ENCODE data around the gene NTRK2. TPM values are rescaled to one million over a fixed set of nuclear protein-coding genes. Genes with fewer than 3 reads are reported as not detected.

Gene NTRK2
- total and polyA plus RNA-seq, 10 of the 15 experiments (the other 5 are each of a cell fraction or from before 2014, with no cell fraction given): 0.42 to 4.6 (median 0.65) TPM

DNA sequence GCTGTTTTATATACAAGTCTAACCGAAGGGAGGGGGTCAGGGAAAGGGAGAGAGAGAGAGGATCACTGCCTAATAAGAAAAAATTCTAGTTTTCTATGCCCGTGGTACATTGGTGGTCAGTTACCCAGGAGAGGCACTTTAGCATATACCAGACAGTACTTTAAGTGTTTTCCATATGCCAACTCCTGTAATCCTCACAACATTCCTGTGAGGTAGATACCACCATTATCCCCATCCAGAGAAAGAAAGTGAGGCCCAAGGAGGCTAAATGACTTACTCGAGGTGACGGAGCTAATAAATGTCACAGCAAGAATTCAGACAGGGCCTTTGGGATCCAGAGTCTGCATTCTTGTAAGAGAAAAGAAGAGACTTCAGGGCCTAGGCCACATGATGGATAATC is 161.8 kb downstream of the NTRK2 start:
- ChIA-PET POLR2A (no interaction called here), SMC1A (ENCODE audit: uncharacterized antibody, unreplicated experiment) (no interaction called here), CTCF (no interaction called here), RAD21 (ENCODE audit: unreplicated experiment) (no interaction called here)
- Histone ChIP-seq H3K36me3 (ENCODE audit: control insufficient read depth in 2 of 2, insufficient read depth in 2 of 2, low read length in 1 of 2) (no peaks in the 10 kb centered on the region), H4K20me1 (ENCODE audit: control insufficient read depth, insufficient read depth) (no peaks in the 10 kb centered on the region), H3K27me3 (replicated peaks in 1 of 2; ENCODE audit: control insufficient read depth in 2 of 2, insufficient read depth in 2 of 2, low read length in 1 of 2) (no peaks in the 10 kb centered on the region), H3K4me3 (no peak overlapping the region), H3K9ac (ENCODE audit: control insufficient read depth, insufficient read depth, low read length) (no peak overlapping the region), H3K79me2 (ENCODE audit: control insufficient read depth, insufficient read depth, low read length) (no peaks in the 10 kb centered on the region), H2AFZ (ENCODE audit: control insufficient read depth, low read depth, low read length) (no peak overlapping the region), H3K27ac (ENCODE audit: control insufficient read depth, insufficient read depth) (no peak overlapping the region), H3K4me2 (ENCODE audit: control insufficient read depth, insufficient read depth) (no peak overlapping the region), H3K9me3 (replicated peaks; ENCODE audit: control insufficient read depth, insufficient read depth, low read length) (no peaks in the 10 kb centered on the region), H3K4me1 (ENCODE audit: control insufficient read depth, insufficient read depth, low read length) (no peaks in the 10 kb centered on the region)
- no peak for TF ChIP-seq CHD4 (IDR thresholded peaks at IDR 0.05)
- TF ChIP-seq, protein P1, sequence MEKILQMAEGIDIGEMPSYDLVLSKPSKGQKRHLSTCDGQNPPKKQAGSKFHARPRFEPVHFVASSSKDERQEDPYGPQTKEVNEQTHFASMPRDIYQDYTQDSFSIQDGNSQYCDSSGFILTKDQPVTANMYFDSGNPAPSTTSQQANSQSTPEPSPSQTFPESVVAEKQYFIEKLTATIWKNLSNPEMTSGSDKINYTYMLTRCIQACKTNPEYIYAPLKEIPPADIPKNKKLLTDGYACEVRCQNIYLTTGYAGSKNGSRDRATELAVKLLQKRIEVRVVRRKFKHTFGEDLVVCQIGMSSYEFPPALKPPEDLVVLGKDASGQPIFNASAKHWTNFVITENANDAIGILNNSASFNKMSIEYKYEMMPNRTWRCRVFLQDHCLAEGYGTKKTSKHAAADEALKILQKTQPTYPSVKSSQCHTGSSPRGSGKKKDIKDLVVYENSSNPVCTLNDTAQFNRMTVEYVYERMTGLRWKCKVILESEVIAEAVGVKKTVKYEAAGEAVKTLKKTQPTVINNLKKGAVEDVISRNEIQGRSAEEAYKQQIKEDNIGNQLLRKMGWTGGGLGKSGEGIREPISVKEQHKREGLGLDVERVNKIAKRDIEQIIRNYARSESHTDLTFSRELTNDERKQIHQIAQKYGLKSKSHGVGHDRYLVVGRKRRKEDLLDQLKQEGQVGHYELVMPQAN (conservative IDR thresholded peaks at IDR 0.05): no peak
- no peak for TF ChIP-seq ZNF274 (IDR thresholded peaks at IDR 0.05; ENCODE audit: insufficient read depth, insufficient read length)
- TF ChIP-seq BRCA1 (IDR thresholded peaks at IDR 0.05; ENCODE audit: low read depth, low read length): no peak
- TF ChIP-seq DPF2 (IDR thresholded peaks at IDR 0.05): no peak
- no peak for TF ChIP-seq ZNF207 (IDR thresholded peaks at IDR 0.05; ENCODE audit: borderline replicate concordance)
- no peak for TF ChIP-seq RAD51 (IDR thresholded peaks at IDR 0.05)
- DNase-seq (ENCODE audit: low read depth, low spot score): no peak
- FAIRE-seq: no peak
- WGBS (ENCODE audit: insufficient coverage, insufficient replicate concordance, low lambda C conversion rate, missing lambda C conversion rate): 22% methylated on average over 4 of the region's 4 CpGs
- no TSS peak for BruUV-seq (replicated peaks)
- ATAC-seq: no peak
- in situ Hi-C loops (cut with MboI): no loop called here
- intact Hi-C loops (cut with micrococcal nuclease; ENCODE audit: unreplicated experiment): no loop called here

DNA sequence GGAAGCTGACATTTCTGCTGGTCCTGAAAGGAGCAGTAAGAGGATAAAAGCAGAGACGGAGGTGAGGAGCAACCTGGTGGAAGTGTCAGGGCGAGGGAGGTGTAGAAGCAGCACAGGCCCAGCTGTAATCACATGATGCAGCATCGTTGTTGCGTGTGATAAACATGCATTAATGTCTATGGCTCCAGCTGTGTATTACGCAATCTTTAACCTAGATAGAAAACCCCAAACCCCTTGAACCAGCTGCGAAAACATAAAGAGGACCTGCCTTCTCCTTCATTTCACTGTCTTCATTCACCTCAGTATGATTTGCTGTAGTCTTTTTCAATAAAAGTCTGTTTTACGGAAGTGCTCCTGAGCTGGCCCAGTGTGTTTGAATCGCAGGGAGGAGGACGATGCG is 162.9 kb downstream of the NTRK2 start:
- BruUV-seq (replicated peaks): no TSS peak
- no peak for ATAC-seq
- H3K4me1 ChIP-seq (ENCODE audit: control insufficient read depth, insufficient read depth, low read length): no peaks in the 10 kb centered on the region
- H3K4me3 ChIP-seq: no peak overlapping the region
- intact Hi-C loops (cut with micrococcal nuclease; ENCODE audit: unreplicated experiment): no loop called here
- no peak overlapping the region for H3K27ac ChIP-seq (ENCODE audit: control insufficient read depth, insufficient read depth)
- ChIA-PET POLR2A (no interaction called here), CTCF (interaction anchor here (0.6 to 1.3 kb wide), 3 partner anchors 22 to 52 kb away, joined by 3 to 4 read pairs (median 3); no protein-coding TSS in a partner anchor), RAD21 (ENCODE audit: unreplicated experiment) (no interaction called here), SMC1A (ENCODE audit: uncharacterized antibody, unreplicated experiment) (interaction anchor here (1.1 kb wide), 1 partner anchor 24 kb away, joined by 3 read pairs; no protein-coding TSS in a partner anchor)
- 41% methylated on average over 10 of the region's 10 CpGs for WGBS (ENCODE audit: insufficient coverage, insufficient replicate concordance, low lambda C conversion rate, missing lambda C conversion rate)
- no peaks in the 10 kb centered on the region for H3K27me3 ChIP-seq (replicated peaks in 1 of 2; ENCODE audit: control insufficient read depth in 2 of 2, insufficient read depth in 2 of 2, low read length in 1 of 2)
- no peaks in the 10 kb centered on the region for H3K36me3 ChIP-seq (ENCODE audit: control insufficient read depth in 2 of 2, insufficient read depth in 2 of 2, low read length in 1 of 2)
- no peaks in the 10 kb centered on the region for H4K20me1 ChIP-seq (ENCODE audit: control insufficient read depth, insufficient read depth)
- H3K9me3 ChIP-seq (replicated peaks; ENCODE audit: control insufficient read depth, insufficient read depth, low read length): no peaks in the 10 kb centered on the region
- no peak overlapping the region for H3K4me2 ChIP-seq (ENCODE audit: control insufficient read depth, insufficient read depth)
- H3K79me2 ChIP-seq (ENCODE audit: control insufficient read depth, insufficient read depth, low read length): no peaks in the 10 kb centered on the region
- no peak overlapping the region for H2AFZ ChIP-seq (ENCODE audit: control insufficient read depth, low read depth, low read length)
- FAIRE-seq: no peak
- no peak overlapping the region for H3K9ac ChIP-seq (ENCODE audit: control insufficient read depth, insufficient read depth, low read length)
- in situ Hi-C loops (cut with MboI): no loop called here
- DNase-seq (ENCODE audit: low read depth, low spot score): no peak
- TF ChIP-seq BRCA1 (IDR thresholded peaks at IDR 0.05; ENCODE audit: low read depth, low read length) (no peak), SREBF2 (IDR thresholded peaks at IDR 0.05; ENCODE audit: low read length) (no peak), NFIC (IDR thresholded peaks at IDR 0.05; ENCODE audit: low read depth, low read length) (no peak), CBX5 (IDR thresholded peaks at IDR 0.05; ENCODE audit: low read depth) (no peak), CHD1 (IDR thresholded peaks at IDR 0.05; ENCODE audit: low read depth, low read length) (no peak), NR2C1 (IDR thresholded peaks at IDR 0.05) (no peak), STAT1 (conservative IDR thresholded peaks at IDR 0.05) (no peak), HCFC1 (IDR thresholded peaks at IDR 0.05; ENCODE audit: low read length) (no peak), ASH2L (IDR thresholded peaks at IDR 0.05; ENCODE audit: borderline replicate concordance, low read depth) (no peak), ZNF217 (IDR thresholded peaks at IDR 0.05) (no peak), HDGF (IDR thresholded peaks at IDR 0.05) (no peak), NFXL1 (IDR thresholded peaks at IDR 0.05; ENCODE audit: borderline replicate concordance) (no peak)
- TF ChIP-seq, protein P2, sequence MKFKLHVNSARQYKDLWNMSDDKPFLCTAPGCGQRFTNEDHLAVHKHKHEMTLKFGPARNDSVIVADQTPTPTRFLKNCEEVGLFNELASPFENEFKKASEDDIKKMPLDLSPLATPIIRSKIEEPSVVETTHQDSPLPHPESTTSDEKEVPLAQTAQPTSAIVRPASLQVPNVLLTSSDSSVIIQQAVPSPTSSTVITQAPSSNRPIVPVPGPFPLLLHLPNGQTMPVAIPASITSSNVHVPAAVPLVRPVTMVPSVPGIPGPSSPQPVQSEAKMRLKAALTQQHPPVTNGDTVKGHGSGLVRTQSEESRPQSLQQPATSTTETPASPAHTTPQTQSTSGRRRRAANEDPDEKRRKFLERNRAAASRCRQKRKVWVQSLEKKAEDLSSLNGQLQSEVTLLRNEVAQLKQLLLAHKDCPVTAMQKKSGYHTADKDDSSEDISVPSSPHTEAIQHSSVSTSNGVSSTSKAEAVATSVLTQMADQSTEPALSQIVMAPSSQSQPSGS (IDR thresholded peaks at IDR 0.05; ENCODE audit: low read length): no peak
